GM18873 (cell line): ENCODE data around the gene SAMD1.
"Not testable (repeated sequence)": the region's sequence is repeated elsewhere in the genome, so short reads cannot be mapped to it uniquely, and the experiment has no call there.

ENCODE experiments used
- ATAC-seq: cut with Tn5 transposase; IDR thresholded peaks from one replicate; pipeline ENCODE4 v1.9.1; 2021; ENCODE audit warnings: mild to moderate bottlenecking, moderate library complexity, moderate number of reproducible peaks; ENCODE audit not compliant: unreplicated experiment, low FRiP score

Gene SAMD1

DNA sequence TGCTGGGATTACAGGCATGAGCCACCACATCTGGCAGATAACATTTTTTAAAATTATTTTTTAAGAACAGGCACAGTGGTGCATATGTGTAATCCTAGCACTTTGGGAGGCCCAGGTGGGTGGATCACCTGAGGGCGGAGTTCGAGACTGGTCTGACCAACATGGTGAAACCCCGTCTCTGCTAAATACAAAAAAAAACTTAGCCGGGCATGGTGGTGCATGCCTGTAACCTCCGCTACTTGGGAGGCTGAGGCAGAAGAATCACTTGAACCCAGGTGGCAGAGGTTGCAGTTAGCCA lies 28.0 kb downstream of the SAMD1 start:
- ATAC-seq = no peak

DNA sequence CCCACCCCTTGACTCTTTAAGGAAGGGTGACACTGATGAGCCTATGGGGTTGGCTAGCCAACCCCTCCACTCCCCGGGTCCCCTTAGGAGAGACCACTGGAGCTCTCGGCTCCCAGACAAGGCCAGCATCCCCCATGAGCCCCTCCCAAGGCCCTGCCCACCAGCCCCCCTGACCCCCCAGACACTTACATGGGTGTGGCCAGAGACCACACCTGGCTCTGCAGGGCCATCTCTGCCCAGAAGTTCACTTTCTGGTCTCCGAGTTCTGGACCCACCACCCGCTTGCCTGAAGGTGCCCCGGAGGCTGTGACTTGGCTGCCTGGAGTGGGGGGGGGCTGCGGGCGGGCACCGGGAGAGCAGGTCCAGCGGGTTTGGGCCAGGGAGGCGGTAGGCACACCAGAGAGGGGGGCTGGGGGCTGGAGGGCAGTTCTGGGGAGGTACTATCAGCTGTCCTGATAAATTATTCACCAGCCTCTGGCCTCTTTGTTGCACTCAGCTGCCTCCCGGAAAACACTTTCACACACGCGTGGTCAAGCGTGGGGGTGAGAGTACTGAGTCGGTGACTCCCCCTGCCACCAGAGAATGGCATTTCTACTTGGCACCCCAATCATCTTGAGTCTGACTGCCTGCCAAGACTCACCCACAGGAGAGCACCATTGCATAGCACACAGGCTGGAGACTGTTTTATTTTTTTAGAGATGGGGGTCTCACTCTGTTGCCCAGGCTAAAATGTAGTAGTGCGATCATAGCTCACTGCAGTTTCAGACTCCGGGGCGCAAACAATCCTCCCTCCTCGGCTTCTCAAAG lies 28.6 kb downstream of the SAMD1 start, which contains the start of gene PALM3:
Gene PALM3, minus strand, starts transcription at position 326 of the 807 bp plus-strand sequence. Its CDS starts 96 bp downstream, at position 230.
- no peak for ATAC-seq

DNA sequence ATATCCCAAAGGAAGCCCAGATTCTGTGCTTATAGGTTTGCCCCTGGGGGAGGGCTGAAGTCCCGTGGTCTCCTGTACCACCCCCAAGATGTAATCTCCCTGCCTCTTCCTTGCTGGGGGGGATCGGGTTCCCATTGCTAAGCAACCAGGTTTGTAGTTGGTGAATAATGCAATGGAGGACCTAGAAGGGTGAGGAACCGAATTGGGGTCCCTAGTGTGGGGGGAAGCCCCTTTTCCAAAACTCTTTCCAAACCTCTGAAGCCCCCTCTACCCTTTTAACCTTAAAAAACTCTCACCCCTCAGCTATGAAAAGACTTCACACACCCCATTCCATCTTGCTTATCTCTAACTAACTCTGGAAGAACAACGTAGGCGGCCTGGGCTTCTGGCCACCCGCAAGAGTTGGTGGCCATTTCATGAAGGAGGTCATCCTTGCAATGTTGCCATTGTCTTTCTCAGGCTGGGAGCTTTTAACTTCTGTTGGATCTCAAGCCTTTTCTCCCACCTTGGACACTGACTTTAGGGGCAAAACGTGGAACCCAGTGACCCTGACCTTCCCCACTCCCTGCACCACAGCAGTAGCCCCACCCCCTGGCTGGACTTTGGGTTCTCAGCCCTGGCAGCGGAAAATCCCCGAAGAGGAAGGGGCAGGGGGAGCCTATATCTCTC lies 29.3 kb downstream of the SAMD1 start:
- ATAC-seq = no peak

DNA sequence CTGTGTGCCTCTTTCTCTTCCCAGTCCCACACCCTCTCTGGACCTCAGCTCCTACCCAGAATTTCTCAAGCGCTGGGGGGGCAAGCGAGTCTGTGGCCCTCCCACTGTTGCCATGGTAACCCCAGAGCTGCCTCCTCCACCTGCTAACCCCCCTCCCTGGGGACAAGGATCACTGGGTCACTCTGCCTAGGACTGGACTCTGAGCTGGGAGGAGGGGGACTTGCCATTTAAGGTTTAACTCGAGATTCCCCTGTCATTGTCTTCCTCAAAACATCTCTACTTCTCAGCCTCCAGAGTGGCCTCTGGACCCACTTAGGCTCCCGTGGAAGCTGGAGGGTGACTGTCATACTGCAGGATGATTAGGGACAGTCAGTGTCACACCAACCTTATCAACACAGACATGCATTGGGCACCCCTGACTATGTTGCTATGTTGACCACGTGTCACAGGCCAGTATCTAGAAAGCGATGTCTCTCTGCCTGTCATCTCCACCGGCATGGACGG lies 30.8 kb downstream of the SAMD1 start:
- no peak for ATAC-seq

DNA sequence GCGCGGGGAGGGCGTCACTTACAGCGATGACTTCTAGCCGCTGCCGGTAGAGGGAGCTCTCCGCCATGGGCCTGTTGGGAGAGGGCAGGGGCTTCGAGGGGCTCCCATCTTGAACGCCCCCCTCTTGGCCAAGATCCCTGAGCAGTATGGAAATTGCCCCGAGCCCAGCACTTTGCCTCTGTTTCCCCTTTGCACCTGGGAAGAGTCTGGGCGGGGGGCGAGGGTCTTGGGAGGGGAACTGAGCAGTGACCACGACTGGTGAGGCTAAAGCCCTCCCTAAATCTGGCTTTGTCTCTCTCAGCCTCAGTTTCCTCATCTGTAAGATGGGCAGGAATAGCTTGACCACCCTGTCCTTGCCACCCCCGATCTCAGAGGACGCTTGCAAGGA lies 31.5 kb downstream of the SAMD1 start:
- ATAC-seq = no peak

DNA sequence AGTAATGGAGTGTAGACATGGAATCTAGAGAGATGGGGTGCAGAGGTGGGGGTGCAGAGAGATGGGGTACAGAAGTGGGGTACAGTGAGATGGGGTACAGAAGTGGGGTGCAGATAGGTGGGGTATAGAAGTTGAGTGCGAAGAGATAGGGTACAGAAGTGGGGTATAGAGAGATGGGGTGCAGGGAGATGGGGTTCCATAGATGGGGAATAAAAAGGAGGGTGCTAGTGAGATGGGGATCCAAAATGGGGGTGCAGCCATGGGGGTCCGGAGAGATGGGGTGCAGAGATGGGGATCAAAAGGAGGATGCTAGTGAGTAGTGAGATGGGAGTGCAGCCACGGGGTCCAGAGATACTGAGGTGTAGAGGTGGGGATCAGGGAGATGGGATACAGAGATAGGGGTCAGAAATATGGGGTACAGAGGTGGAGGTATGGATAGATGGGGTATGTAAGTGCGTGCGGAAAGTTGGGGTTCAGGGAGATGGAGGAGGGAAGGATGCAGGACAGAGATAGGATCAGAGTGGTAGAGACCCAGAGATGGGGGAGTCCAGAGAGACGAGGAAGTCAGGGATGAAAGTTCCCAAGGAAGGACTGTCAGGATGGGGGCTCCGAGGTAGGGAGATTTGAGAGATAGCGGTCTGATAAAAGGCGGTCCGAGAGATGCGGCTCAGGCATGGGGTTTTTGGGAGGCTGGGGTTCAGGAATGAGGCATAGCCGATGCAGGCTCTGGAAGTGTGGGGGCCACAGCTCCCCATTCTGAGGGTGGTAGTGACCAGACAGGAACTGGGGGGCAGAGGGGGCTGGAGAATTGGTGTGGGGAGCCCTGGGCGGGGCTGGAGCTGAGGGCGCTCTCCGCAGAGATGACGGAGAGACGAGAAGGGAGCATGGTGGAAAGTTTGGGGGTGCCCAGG lies 32.1 kb downstream of the SAMD1 start:
- ATAC-seq = no peak

DNA sequence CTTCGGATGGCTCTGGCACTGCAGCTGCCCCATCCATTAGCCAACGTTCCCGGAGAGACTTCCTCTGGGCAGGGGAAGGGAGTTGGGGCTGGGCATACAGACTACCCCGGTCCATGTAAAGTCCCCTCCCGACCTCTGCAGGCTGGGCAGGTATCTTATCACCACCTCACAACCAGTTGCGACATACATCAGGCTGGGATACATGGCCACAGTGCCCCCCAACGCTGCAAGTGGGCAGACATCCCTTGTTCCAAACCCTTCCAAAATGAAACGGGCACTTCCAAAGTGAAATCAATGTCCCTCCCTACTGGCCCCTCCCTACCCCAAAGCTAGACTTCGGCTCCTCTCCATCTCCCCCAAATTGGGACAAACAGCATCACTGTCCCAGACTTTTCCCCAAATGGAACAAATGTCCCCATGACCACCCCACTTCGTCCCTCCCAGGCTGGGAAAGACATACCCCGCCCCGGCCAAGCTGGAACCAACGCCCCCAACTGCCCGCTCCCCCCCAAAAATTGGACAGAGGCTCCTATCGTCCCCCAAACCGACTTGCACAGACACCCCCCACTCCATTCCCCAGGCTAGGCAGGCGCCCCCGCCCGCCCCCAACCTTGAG lies 33.7 kb downstream of the SAMD1 start:
- no peak for ATAC-seq

DNA sequence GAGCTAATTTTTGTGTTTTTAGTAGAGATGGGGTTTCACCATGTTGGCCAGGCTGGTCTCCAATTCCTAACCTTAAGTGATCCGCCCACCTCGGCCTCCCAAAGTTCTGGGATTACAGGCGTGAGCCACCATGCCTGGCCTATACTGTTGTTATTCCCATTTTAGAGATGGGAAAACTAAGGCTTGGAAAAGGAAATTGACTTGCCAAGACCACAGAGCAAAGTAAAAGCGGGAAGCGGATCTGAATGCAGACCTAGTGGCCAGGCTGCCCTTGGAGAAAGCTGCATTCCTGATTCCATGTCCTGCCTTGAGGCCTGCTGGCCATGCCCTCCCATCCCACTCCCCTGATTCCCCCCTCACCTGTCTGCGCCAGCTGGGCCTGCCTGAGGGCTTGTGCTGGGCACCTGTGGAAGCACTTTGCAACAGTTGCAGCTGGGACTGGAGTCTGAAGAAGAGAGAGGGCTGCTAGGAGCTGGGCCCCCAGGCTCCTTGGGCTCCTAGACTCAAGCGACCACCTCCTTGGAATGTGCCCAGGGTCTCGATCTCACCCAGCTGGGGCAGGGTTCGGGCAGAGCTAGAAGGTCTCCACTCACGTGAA lies 34.4 kb downstream of the SAMD1 start:
- no peak for ATAC-seq

DNA sequence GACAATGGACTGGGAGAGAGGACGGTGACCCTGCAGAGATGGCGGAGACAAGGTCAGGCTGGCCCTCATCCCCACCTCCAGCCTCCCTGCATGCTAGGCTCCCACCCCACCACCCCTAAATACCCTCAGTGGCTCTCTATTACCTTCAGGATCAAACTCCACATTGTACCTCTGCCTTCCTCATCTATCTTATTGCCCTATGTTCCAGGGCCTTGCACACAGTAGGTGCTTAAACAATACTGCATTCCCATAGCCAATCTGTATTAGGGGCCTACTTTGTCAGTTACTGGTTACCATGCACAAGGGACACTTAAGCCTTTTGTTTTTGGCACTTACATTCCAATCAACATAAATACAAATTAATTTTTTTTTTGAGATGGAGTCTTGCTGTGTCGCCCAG lies 35.2 kb downstream of the SAMD1 start:
- no peak for ATAC-seq

DNA sequence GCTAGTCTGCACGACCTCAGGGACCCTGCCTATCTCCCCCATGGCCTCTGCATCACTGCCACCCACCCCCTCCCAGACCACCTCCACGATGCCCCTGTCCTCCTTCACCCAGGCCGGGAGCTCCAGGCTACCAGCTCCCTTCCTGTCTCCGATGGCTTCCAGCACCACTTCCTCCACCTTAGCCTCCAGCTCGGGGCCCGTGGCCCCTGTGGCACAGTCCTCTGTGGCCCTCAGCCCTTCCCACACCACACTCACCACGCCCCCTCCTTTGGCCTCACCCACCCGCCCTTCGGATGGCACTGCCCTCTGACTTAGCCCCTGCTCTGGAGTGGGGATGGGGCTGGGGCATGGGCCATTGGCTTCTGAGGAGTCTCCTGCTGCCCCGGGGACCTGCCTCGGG lies 35.8 kb downstream of the SAMD1 start:
- ATAC-seq = no peak

DNA sequence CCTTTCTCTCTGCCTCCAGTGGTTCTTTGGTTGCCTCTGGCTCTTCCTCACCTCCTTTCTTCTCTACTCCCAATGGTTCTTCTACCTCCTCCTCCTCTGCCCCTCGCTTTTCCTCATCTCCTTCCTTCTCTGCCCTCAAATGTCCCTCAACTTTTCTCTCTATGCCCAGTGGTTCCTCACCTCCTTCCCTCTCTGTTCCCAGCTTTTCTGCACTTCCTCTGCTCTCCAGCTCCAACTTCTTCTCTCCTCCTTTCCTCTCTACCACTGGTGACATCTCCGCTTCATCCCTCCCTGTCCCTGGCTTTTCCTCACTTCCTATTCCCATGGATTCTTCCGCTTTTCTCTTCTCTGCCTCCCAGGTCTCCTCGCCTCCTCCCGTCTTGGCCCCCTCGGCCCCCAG lies 36.5 kb downstream of the SAMD1 start:
- ATAC-seq = no peak

DNA sequence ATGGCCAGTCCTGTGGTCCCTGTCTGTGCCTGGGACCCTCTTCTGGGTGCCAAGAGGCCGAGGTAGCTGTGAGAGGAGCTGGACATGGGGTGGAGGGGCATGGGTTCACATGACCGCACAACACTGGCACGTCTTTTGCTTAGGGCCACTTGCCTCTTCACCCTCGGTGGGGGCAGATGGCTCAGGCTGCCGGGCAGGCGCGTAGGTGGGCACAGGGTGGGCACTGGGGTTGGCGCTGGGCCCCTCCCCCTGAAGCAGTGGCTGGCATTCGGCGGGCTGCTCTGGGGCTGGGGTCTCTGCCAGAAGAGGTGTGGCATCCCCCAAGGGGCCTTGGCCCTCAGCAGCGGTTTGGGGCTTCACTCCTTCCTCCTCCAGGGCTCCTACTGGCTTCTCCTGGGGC lies 37.1 kb downstream of the SAMD1 start:
- no peak for ATAC-seq

DNA sequence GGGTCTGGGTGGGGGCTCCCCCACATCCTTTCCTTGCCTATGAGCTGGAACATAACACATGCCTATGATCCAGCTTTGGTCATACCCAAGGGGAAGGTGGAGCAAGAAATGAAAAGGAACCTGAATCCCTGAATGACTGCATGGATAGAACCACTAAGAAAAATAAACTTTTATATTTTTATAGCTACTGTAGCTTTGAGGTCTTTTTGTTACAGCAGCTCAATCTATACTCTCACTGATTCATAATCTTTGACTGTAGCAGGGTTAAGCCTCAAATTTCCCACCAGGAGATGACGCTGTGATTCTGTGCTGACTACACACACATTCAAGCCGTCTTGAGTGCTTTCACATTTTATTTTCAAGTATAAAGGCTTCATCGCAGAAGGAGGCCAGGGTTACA lies 37.5 kb downstream of the SAMD1 start:
- no peak for ATAC-seq

DNA sequence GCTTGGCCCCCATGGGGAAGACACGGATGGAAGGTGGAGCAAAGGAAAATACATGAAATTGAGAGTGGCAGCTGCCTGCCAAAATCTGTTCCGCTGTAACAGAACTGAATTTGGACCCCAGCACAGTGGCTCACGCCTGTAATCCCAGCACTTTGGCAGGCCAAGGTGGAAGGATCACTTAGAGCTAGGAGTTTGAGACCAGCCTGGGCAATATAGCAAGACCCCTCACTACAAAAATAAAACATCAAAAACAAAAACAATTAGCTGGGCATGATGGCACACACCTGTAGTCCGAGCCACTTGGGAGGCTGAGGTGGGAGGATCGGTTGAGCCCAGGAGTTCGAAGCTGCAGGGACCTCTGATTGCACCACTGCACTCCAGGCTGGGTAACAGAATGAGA lies 38.1 kb downstream of the SAMD1 start:
- ATAC-seq = no peak

DNA sequence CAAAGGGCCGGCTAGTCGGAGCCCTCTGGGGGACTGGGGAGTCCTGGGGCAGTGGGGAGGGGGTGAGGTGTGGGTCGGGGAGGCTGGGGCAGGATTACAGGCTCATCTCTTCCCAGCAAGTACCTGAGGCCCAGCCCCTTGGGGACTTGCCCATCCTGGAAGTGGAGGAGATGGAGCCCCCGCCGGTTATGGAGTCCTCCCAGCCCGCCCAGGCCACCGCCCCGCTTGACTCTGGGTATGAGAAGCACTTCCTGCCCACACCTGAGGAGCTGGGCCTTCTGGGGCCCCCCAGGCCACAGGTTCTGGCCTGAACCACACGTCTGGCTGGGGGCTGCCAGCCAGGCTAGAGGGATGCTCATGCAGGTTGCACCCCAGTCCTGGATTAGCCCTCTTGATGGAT lies 38.6 kb downstream of the SAMD1 start:
- no peak for ATAC-seq

DNA sequence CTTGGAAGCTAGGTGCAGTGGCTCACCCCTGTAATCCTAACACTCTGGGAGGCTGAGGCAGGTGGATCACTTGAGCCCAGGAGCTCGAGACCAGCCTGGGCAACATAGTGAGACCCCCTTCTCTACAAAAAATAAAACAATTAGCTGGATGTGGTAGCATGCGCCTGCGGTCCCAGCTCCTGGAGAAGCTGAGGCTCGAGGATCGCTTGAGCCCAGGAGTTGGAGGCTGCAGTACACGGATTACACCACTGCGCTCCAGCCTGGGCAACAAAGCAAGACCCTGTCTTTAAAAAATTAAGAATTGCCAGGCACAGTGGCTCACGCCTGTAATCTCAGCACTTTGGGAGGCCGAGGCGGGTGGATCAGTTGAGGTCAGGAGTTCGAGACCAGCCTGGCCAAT lies 39.6 kb downstream of the SAMD1 start:
- not testable (repeated sequence) for ATAC-seq

DNA sequence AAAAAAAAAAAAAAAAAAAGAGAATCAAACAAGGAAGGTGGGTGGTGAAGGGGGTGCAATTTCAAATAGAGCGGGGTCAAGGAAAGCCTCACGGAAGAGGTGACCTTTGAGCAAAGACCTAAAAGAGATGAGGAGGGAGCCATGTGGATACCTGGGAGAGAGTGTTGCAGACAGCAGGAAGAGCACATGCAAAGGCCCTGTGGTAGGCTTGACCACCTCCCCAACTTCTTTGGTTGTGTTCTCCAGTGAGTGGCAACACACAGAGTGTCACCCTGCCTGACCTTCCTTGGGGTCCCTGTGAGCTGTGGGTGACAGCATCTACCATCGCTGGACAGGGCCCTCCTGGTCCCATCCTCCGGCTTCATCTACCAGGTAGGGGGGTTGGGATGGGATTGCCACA lies 40.0 kb downstream of the SAMD1 start:
- no peak for ATAC-seq

DNA sequence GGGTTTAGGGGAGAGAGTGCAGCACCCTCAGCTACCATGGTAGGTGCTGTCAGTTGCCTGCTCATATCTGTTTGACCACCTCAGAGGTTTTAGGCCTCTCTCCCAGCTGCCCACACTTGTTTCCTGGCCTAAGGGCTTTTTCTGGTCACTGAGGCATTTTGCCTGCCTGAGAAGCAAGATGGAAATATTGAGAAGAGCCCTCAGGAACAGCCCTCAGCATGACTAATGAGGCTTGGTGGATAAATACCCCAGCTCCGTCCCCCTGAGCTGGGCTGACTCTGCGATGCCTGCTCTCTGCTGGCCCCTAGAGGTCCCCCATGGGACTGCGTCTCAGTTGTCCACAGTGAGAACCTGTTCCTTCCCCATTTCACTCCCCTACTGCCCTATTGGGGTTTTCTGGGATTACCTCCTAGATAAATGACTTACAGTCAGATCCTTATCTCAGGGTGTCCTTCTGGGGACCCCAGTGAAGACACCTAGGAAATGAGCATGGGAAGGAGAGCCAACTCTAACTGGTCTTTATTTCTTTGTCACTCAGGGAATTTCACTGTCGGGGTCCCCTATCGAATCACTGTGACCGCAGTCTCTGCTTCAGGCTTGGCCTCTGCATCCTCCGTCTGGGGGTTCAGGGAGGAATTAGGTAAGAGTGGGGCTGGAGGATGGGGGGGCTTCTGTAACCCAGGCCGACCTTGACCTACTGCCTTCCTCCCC lies 42.0 kb downstream of the SAMD1 start:
- ATAC-seq = no peak

DNA sequence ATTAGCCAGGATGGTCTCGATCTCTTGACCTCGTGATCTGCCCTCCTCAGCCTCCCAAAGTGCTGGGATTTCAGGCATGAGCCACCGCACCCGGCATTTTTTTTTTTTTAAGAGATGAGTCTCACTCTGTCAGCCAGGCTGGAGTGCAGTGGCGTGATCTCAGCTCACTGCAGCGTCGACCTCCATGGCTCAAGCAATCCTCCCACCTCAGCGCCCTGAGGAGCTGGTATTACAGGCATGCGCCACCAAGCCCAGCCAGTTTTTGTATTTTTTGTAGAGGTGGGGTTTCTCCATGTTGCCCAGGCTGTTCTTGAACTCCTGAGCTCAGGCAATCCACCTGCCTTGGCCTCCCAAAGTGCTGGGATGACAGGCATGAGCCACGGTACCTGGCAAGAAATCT lies 42.7 kb downstream of the SAMD1 start:
- ATAC-seq = not testable (repeated sequence)
